Measurements from ENCODE around the gene DMD. TPM values are rescaled to one million over a fixed set of nuclear protein-coding genes. Genes with fewer than 3 reads are reported as not detected.

DMD gene
- total RNA-seq, 2 donors from 2014 or later = 19.6 to 24.9 TPM

- H3K4me3 ChIP-seq (ENCODE audit: low read length) = no peak overlapping the region
- no peak for TF ChIP-seq CTCF (conservative IDR thresholded peaks at IDR 0.05)
- Mint-ChIP-seq H3K27me3 (ENCODE audit: insufficient read depth) (no peaks in the 10 kb centered on the region), H3K27ac (no peak overlapping the region), H3K36me3 (ENCODE audit: low read depth) (no peaks in the 10 kb centered on the region), H3K9me3 (no peaks in the 10 kb centered on the region), H3K4me1 (no peaks in the 10 kb centered on the region), H3K4me3 (no peak overlapping the region)
- no peaks in the 10 kb centered on the region for H3K36me3 ChIP-seq (ENCODE audit: control insufficient read depth, insufficient read depth, low read length)
- H3K27me3 ChIP-seq (ENCODE audit: control insufficient read depth, insufficient read depth, low read length, poor library complexity, severe bottlenecking) = no peaks in the 10 kb centered on the region
- no peak for DNase-seq
- WGBS, 2 experiments (ENCODE audit: insufficient coverage in 1 of 2, insufficient read length in 1 of 2) = 86% methylated on average over 5 of the region's 5 CpGs; no CpG with 5 or more reads in 1 of the 2 experiments
- no peaks in the 10 kb centered on the region for H3K9me3 ChIP-seq (ENCODE audit: control insufficient read depth, low read length)
- no peak overlapping the region for H3K27ac ChIP-seq (ENCODE audit: low read depth, low read length)
- H3K9ac ChIP-seq (ENCODE audit: extremely low read depth, low read length, poor library complexity, severe bottlenecking) = no peak overlapping the region
- no peaks in the 10 kb centered on the region for H3K4me1 ChIP-seq (ENCODE audit: control insufficient read depth, insufficient read depth, low read length)
Observed at GRCh38 chrX:32514986-32515385, 696.4 kb downstream of the DMD start.

- Histone ChIP-seq H3K4me1 (ENCODE audit: control insufficient read depth, insufficient read depth, low read length) (no peaks in the 10 kb centered on the region), H3K4me3 (ENCODE audit: low read length) (no peak overlapping the region), H3K36me3 (ENCODE audit: control insufficient read depth, insufficient read depth, low read length) (no peaks in the 10 kb centered on the region), H3K9me3 (ENCODE audit: control insufficient read depth, low read length) (no peaks in the 10 kb centered on the region), H3K9ac (ENCODE audit: extremely low read depth, low read length, poor library complexity, severe bottlenecking) (no peak overlapping the region), H3K27me3 (ENCODE audit: control insufficient read depth, insufficient read depth, low read length, poor library complexity, severe bottlenecking) (no peaks in the 10 kb centered on the region), H3K27ac (ENCODE audit: low read depth, low read length) (no peak overlapping the region)
- no peak for TF ChIP-seq CTCF (conservative IDR thresholded peaks at IDR 0.05)
- Mint-ChIP-seq H3K4me3 (no peak overlapping the region), H3K27me3 (ENCODE audit: insufficient read depth) (no peaks in the 10 kb centered on the region), H3K9me3 (no peaks in the 10 kb centered on the region), H3K4me1 (no peaks in the 10 kb centered on the region), H3K36me3 (ENCODE audit: low read depth) (no peaks in the 10 kb centered on the region), H3K27ac (no peak overlapping the region)
- no peak for DNase-seq
- WGBS, 2 experiments (ENCODE audit: insufficient coverage in 1 of 2, insufficient read length in 1 of 2) = 89 to 93% methylated on average over 1 to 3 of the region's 3 CpGs
Observed at GRCh38 chrX:32501606-32502005, 709.7 kb downstream of the DMD start.

GRCh38 chrX:32496671-32497070 is 714.7 kb downstream of the DMD start:
- no peaks in the 10 kb centered on the region for H3K27me3 Mint-ChIP-seq (ENCODE audit: insufficient read depth)

More at GRCh38 chrX:32496671-32497070, 714.7 kb downstream of the DMD start:
- Histone ChIP-seq H3K27me3 (ENCODE audit: control insufficient read depth, insufficient read depth, low read length, poor library complexity, severe bottlenecking) (no peaks in the 10 kb centered on the region), H3K36me3 (ENCODE audit: control insufficient read depth, insufficient read depth, low read length) (no peaks in the 10 kb centered on the region), H3K4me3 (ENCODE audit: low read length) (no peak overlapping the region), H3K27ac (ENCODE audit: low read depth, low read length) (no peak overlapping the region), H3K9me3 (ENCODE audit: control insufficient read depth, low read length) (no peaks in the 10 kb centered on the region), H3K9ac (ENCODE audit: extremely low read depth, low read length, poor library complexity, severe bottlenecking) (no peak overlapping the region), H3K4me1 (ENCODE audit: control insufficient read depth, insufficient read depth, low read length) (no peaks in the 10 kb centered on the region)
- Mint-ChIP-seq H3K9me3 (no peaks in the 10 kb centered on the region), H3K36me3 (ENCODE audit: low read depth) (no peaks in the 10 kb centered on the region), H3K4me1 (no peaks in the 10 kb centered on the region), H3K27ac (no peak overlapping the region), H3K4me3 (no peak overlapping the region)
- TF ChIP-seq CTCF (conservative IDR thresholded peaks at IDR 0.05) = no peak
- DNase-seq = no peak
- WGBS, 2 experiments (ENCODE audit: insufficient coverage in 1 of 2, insufficient read length in 1 of 2) = 96 to 100% methylated on average over 1 to 6 of the region's 6 CpGs
